ENCODE data around the gene F7.

GRCh38 chr13:113080361-113080831, 25.2 kb upstream of the F7 start:
- no peak for TF ChIP-seq CTCF (IDR thresholded peaks at IDR 0.05 in 8 of 11, conservative IDR thresholded peaks at IDR 0.05 in 3 of 11)
- no peak for TF ChIP-seq POLR2A (IDR thresholded peaks at IDR 0.05)
- TF ChIP-seq POLR2AphosphoS5 (IDR thresholded peaks at IDR 0.05) = no peak

Data from spleen (tissue), 7 donors.